Cardiac muscle cell (in vitro differentiated cells and primary cell): Measurements from ENCODE around the gene FKBP5. TPM values are rescaled to one million over a fixed set of nuclear protein-coding genes. Genes with fewer than 3 reads are reported as not detected.
"Not testable (repeated sequence)": the region's sequence is repeated elsewhere in the genome, so short reads cannot be mapped to it uniquely, and the experiment has no call there.

ENCODE experiments used
- DNase-seq, 2 donors: peaks; one replicate each; pipeline versions ENCODE4 v3.0.0 to v3.0.0-alpha.2; 2010 to 2017; ENCODE audit warnings: low read depth in 1 of 2, low spot score in 1 of 2
- H3K27ac ChIP-seq: fragments of 200-600 bp; sonication (generic); 2 replicates; pipeline ENCODE4 v1.5.1; 2016
- H3K27me3 ChIP-seq: fragments of 200-600 bp; sonication (generic); 2 replicates; pipeline ENCODE4 v1.6.0; 2016; ENCODE audit warnings: control low read depth
- H3K36me3 ChIP-seq: fragments of 200-600 bp; sonication (generic); 2 replicates; pipeline ENCODE4 v1.5.1; 2016; ENCODE audit warnings: control low read depth
- H3K4me1 ChIP-seq: fragments of 200-600 bp; sonication (generic); 2 replicates; pipeline ENCODE4 v1.8.1; 2017; ENCODE audit warnings: low read depth, mild to moderate bottlenecking, mixed run types
- H3K4me3 ChIP-seq: fragments of 200-600 bp; sonication (generic); 2 replicates; pipeline ENCODE4 v1.5.1; 2016; ENCODE audit warnings: mild to moderate bottlenecking
- H3K9me3 ChIP-seq: fragments of 200-600 bp; sonication (generic); 2 replicates; pipeline ENCODE4 v1.5.1; 2017; ENCODE audit warnings: low read depth, mild to moderate bottlenecking, control low read depth
- polyA plus RNA-seq: library from polyadenylated mRNA; unstranded; fragments of >200 nt; fragmentation: Nextera tagmentation; extraction: Ambion mirVana; gene quantifications from 2 replicates; pipeline ENCODE4 v1.2.1, GENCODE V29; 2016
- total RNA-seq: library from RNA; depleted of rRNA; stranded (reverse); fragments of >200 nt; gene quantifications from 2 replicates; pipeline ENCODE4 v1.2.3, GENCODE V29; 2016
- TF ChIP-seq, protein P1 (sequence below): IDR thresholded peaks from 2 replicates; pipeline ENCODE4 v1.5.1; 2012; ENCODE audit warnings: low read depth, mild to moderate bottlenecking, low read length

FKBP5 gene
- total RNA-seq = 20.5 and 32.4 TPM in 2 replicates
- 53.0 and 89.7 TPM in 2 replicates for polyA plus RNA-seq

- H3K27ac ChIP-seq = peak within 1 kb of the TSS; percentile 83
- H3K36me3 ChIP-seq = no peaks in the 10 kb centered on the region
- H3K4me3 ChIP-seq = peak within 1 kb of the TSS; percentile 94
- H3K4me1 ChIP-seq = peaks cover 19% of the 10 kb centered on the region
- TF ChIP-seq, protein P1, sequence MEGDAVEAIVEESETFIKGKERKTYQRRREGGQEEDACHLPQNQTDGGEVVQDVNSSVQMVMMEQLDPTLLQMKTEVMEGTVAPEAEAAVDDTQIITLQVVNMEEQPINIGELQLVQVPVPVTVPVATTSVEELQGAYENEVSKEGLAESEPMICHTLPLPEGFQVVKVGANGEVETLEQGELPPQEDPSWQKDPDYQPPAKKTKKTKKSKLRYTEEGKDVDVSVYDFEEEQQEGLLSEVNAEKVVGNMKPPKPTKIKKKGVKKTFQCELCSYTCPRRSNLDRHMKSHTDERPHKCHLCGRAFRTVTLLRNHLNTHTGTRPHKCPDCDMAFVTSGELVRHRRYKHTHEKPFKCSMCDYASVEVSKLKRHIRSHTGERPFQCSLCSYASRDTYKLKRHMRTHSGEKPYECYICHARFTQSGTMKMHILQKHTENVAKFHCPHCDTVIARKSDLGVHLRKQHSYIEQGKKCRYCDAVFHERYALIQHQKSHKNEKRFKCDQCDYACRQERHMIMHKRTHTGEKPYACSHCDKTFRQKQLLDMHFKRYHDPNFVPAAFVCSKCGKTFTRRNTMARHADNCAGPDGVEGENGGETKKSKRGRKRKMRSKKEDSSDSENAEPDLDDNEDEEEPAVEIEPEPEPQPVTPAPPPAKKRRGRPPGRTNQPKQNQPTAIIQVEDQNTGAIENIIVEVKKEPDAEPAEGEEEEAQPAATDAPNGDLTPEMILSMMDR = no peak
- DNase-seq = peak; percentile 95 to 96
- no peaks in the 10 kb centered on the region for H3K27me3 ChIP-seq
- H3K9me3 ChIP-seq = no peaks in the 10 kb centered on the region
Observed at GRCh38 chr6:35688605-35689322, at the start of gene FKBP5. Gene FKBP5 (minus strand): TSS chr6:35688915. CDS start chr6:35642824, 46,091 bp downstream.

DNA sequence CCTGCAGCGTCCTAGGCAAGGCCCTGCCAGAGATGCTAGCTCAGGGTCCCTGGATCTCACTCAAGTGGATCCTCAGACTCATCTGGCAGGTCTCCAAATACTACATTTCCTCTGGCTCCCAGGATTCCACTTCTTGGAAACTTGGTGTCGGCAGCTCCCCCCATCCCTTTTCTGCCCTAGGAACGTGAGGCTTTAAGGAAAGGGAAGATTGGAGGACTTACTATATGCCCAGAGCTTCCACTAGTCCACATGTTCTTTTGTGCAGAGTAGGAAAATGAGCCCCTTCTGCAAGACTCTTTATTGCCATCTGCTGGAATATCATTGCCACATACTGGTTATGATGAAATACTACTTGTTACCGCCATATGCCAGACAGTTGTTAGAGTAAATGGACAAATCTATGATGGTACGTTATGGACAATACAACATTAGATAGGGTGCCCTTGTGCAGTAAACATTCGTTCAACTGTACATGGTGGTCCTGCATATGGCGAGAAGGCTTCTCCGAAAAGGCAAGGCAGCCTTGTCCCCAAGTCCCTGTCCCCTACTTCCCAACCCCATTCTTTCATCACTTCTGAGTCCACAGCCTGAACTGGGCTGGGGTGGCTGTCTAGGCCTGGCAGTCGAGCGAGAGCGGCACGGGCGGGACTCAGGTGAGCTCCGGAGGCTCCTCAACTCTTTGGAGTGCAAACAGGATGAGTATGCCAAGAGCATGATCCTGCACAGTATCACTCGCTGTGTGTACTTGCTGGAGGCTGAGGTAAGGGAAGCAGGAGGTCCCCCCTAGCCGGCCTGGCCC lies 48.9 kb upstream of the FKBP5 start:
- DNase-seq = peak; percentile 73 to 92
- Histone ChIP-seq H3K9me3 (no peaks in the 10 kb centered on the region), H3K27ac (no peak overlapping the region), H3K36me3 (no peaks in the 10 kb centered on the region), H3K27me3 (no peaks in the 10 kb centered on the region), H3K4me3 (no peak overlapping the region), H3K4me1 (peaks cover 13% of the 10 kb centered on the region)
- TF ChIP-seq, protein P1 = peak; percentile 79

DNA sequence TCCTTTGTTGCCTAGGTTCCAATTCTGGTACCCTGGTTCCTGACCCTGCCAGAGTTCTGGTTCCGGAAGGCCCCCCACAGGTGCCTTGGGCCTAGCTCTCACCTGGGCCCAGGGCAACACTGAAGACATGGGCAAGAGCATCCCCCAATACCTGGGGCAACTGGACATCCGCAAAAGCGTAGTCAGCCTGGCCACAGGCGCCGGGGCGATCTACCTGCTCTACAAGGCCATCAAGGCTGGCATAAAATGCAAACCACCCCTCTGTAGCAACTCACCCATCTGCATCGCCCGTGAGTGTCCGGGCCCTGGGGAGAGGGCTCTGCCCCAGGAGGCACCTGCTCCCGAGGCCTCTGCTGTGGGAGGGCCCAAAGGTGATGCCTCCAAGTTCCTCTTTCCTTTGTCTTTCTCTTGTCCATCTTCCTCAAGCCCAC lies 48.3 kb upstream of the FKBP5 start, which contains the start of gene ARMC12:
Gene ARMC12, plus strand, starts transcription at position 51 of the 431 bp plus-strand sequence. Its CDS starts 77 bp downstream, at position 128.
- TF ChIP-seq, protein P1 = no peak
- Histone ChIP-seq H3K36me3 (no peaks in the 10 kb centered on the region), H3K9me3 (no peaks in the 10 kb centered on the region), H3K4me1 (peaks cover 13% of the 10 kb centered on the region), H3K4me3 (no peak within 1 kb of the TSS), H3K27ac (no peak within 1 kb of the TSS), H3K27me3 (no peaks in the 10 kb centered on the region)
- no peak for DNase-seq

DNA sequence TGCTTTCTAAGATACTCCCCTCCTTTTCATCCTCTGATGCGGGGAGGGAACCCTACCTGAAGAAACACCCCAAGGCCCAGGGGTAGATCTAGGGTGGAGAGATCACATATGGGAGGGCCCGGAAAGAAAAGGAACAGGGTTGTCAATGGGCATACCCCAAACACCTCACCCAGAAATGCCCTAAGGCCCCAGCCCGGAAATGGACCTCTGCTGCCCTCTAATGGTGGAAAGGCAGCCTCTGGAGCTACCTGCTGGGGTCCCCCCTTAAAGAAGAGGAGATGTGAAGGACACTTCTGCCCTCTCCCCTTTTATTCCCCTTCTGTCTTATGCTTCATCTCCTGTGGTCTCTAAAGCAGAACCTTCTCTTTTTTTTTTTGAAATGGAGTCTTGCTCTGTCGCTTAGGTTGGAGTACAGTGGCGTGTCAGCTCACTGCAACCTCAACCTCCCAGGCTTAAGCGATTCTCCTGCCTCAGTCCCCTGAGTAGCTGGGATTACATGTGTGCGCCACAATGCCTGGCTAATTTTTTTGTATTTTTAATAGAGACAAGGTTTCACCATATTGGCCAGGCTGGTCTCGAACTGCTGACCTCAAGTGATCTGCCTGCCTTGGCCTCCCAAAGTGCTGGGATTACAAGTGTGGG lies 47.7 kb upstream of the FKBP5 start:
- no peak overlapping the region for H3K27ac ChIP-seq
- TF ChIP-seq, protein P1 = peak; percentile 94
- H3K27me3 ChIP-seq = no peaks in the 10 kb centered on the region
- no peaks in the 10 kb centered on the region for H3K9me3 ChIP-seq
- peak; percentile 73 to 75 for DNase-seq
- H3K4me3 ChIP-seq = no peak overlapping the region
- no peaks in the 10 kb centered on the region for H3K36me3 ChIP-seq
- H3K4me1 ChIP-seq = peaks cover 13% of the 10 kb centered on the region

DNA sequence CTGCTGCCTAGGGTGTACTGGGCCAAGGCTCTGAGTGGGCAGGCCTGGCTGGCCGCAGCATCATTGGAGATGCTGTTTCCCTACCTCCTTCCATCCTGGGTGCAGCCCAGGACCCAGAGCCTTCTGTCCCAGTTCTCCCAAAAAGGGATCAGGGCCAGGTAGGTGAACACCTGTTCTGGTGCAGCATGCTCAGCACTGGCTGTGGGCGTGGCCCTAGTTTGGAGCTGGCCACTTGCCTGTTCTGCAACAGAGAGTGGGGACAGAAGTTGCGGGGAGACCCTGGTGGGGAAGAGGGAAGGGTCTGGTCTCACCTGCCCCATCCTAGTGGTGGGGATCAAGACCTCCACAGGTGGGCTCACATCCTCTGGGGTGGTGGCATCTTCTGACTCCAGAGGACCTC lies 46.7 kb upstream of the FKBP5 start:
- no peaks in the 10 kb centered on the region for H3K9me3 ChIP-seq
- TF ChIP-seq, protein P1 = no peak
- DNase-seq = no peak
- H3K27ac ChIP-seq = no peak overlapping the region
- H3K27me3 ChIP-seq = no peaks in the 10 kb centered on the region
- H3K36me3 ChIP-seq = no peaks in the 10 kb centered on the region
- H3K4me1 ChIP-seq = peaks cover 15% of the 10 kb centered on the region
- H3K4me3 ChIP-seq = no peak overlapping the region

DNA sequence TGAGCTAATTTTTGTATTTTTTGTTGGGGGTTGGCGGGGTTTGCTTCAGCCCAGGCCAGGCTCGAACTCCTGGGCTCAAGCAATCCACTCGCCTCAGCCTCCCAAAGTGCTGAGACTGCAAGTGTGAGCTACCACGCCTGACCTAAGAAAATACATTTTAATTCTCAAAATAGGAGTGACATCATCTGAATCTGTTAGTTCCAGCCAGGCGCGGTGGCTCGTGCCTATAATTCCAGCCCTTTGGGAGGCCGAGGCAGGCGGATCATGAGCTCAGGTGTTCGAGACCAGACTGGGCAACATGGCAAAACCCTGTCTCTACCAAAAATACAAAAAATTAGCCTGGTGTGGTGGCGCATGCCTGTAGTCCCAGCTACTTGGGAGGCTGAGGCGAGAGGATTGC lies 45.6 kb upstream of the FKBP5 start:
- H3K27ac ChIP-seq, H3K27me3 ChIP-seq, H3K9me3 ChIP-seq, H3K36me3 ChIP-seq, H3K4me3 ChIP-seq, DNase-seq: not testable (repeated sequence)
- peaks cover 11% of the 10 kb centered on the region for H3K4me1 ChIP-seq
